HFFc6 (cell line): ENCODE measurements around the gene CNBD2. TPM values are rescaled to one million over a fixed set of nuclear protein-coding genes. Genes with fewer than 3 reads are reported as not detected.

Source experiments
- DNase-seq: peaks from one replicate; pipeline ENCODE4 v3.0.0-alpha.2; 2018
- H3K27ac Mint-ChIP-seq: 2 replicates; pipeline ENCODE4 v1.8.0; 2020; ENCODE audit warnings: mild to moderate bottlenecking, mixed read lengths
- H3K27me3 Mint-ChIP-seq: 2 replicates; pipeline ENCODE4 v1.8.0; 2021; ENCODE audit warnings: mild to moderate bottlenecking, moderate library complexity, mixed read lengths; ENCODE audit not compliant: insufficient read depth
- H3K36me3 Mint-ChIP-seq: 2 replicates; pipeline ENCODE4 v1.8.0; 2021; ENCODE audit warnings: low read depth, mixed read lengths
- H3K4me1 Mint-ChIP-seq: 2 replicates; pipeline ENCODE4 v1.8.0; 2020; ENCODE audit warnings: low read depth, mixed read lengths
- H3K4me3 Mint-ChIP-seq: 2 replicates; pipeline ENCODE4 v1.8.0; 2020; ENCODE audit warnings: mild to moderate bottlenecking, moderate library complexity, mixed read lengths
- H3K9me3 Mint-ChIP-seq: 2 replicates; pipeline ENCODE4 v1.8.0; 2020; ENCODE audit warnings: mild to moderate bottlenecking, mixed read lengths
- total RNA-seq, 6 experiments: library from RNA; stranded (reverse); fragmentation: NEBNext Ultra II Directional; extraction: Animal tissue kit (Norgen Biotek cat#: 25700); gene quantifications; 2 replicates in 1 of 6; 3 replicates in 5 of 6; pipeline ENCODE4 v1.2.3, GENCODE V29; 2021
- TF ChIP-seq, protein P1 (sequence below): fragments of 200-600 bp; sonication (generic); IDR thresholded peaks from 2 replicates; pipeline ENCODE4 v1.5.0; 2021; ENCODE audit warnings: antibody characterized with exemption, mild to moderate bottlenecking

Gene CNBD2
- total RNA-seq, 6 experiments from 2014 or later: 1.4 to 2.9 (median 2.3) TPM

DNA sequence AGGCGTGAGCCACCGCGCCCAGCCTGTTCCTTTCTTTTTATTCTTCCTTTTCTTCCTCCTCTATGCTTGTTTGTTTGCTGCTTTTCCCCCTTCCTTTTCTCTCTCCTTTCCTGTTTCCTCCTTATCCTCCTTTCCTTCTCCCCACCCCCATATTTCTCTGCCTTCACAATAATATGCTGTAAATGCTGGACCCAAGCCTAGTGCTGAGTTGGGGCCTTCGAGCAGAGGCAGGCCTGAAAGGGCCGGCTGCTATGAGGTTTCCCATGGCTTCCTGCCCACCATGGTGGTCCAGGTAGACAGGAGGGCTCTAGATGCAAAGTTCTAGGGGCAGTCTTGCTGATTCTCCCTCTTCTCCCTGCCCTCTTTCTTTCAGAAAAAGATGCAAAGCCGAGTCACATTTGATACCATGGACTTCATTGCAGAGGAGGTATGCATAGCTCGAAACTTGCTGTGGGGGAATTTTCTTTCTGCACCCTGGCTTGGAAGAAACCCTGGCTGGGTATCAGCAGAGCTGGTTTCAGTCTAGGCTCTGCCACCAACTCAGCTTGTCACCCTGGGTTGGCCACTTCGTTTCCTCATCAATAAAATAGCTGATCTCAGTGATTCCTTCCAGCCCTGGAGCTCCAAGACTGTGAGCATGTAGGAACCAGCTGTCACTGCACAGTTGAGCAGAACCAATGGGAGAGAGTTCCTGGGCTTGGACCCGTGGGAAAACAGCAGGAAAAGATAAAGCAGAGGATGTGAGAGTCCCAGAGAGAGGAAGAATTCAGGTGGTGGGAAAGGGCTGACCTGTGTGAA, 7.4 kb downstream of the CNBD2 start:
- H3K27me3 Mint-ChIP-seq: peaks cover 9% of the 10 kb centered on the region
- no peaks in the 10 kb centered on the region; the same call in 1 of the 2 replicates for H3K36me3 Mint-ChIP-seq
- DNase-seq: no peak
- H3K4me1 Mint-ChIP-seq: peaks cover 9% of the 10 kb centered on the region; the same call in 1 of the 2 replicates
- no peak overlapping the region for H3K27ac Mint-ChIP-seq
- TF ChIP-seq, protein P1, sequence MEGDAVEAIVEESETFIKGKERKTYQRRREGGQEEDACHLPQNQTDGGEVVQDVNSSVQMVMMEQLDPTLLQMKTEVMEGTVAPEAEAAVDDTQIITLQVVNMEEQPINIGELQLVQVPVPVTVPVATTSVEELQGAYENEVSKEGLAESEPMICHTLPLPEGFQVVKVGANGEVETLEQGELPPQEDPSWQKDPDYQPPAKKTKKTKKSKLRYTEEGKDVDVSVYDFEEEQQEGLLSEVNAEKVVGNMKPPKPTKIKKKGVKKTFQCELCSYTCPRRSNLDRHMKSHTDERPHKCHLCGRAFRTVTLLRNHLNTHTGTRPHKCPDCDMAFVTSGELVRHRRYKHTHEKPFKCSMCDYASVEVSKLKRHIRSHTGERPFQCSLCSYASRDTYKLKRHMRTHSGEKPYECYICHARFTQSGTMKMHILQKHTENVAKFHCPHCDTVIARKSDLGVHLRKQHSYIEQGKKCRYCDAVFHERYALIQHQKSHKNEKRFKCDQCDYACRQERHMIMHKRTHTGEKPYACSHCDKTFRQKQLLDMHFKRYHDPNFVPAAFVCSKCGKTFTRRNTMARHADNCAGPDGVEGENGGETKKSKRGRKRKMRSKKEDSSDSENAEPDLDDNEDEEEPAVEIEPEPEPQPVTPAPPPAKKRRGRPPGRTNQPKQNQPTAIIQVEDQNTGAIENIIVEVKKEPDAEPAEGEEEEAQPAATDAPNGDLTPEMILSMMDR: no peak
- H3K4me3 Mint-ChIP-seq: no peak overlapping the region
- no peaks in the 10 kb centered on the region for H3K9me3 Mint-ChIP-seq

DNA sequence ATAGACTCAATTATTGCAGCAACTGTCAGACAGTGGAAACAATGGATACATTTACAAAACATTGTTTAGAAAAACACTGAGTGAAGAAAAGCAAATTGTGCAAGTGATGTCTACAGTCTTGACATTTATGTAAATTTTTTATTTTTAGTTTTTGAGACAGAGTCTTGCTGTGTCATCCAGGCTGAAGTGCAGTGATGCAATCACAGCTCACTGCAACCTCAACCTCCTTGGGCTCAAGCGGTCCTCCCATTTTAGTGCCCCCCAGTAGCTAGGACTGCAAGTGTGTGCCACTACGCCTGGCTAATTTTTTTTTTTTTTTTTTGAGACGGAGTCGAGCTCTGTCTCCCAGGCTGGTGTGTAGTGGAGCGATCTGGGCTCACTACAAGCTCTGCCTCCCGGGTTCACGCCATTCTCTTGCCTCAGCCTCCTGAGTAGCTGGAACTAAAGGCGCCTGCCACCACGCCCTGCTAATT, 9.7 kb downstream of the CNBD2 start:
- Mint-ChIP-seq H3K4me1 (peaks cover 9% of the 10 kb centered on the region; the same call in 1 of the 2 replicates), H3K27ac (no peak overlapping the region), H3K36me3 (no peaks in the 10 kb centered on the region), H3K9me3 (no peaks in the 10 kb centered on the region), H3K27me3 (peaks cover 12% of the 10 kb centered on the region), H3K4me3 (no peak overlapping the region)
- TF ChIP-seq, protein P1: no peak
- no peak for DNase-seq

GRCh38 chr20:35979544-35979943, 11.2 kb downstream of the CNBD2 start:
- Mint-ChIP-seq H3K9me3 (no peaks in the 10 kb centered on the region), H3K27ac (no peak overlapping the region), H3K4me1 (peaks cover 14% of the 10 kb centered on the region), H3K4me3 (no peak overlapping the region), H3K36me3 (no peaks in the 10 kb centered on the region), H3K27me3 (peaks cover 17% of the 10 kb centered on the region)
- TF ChIP-seq, protein P1: no peak
- no peak for DNase-seq

DNA sequence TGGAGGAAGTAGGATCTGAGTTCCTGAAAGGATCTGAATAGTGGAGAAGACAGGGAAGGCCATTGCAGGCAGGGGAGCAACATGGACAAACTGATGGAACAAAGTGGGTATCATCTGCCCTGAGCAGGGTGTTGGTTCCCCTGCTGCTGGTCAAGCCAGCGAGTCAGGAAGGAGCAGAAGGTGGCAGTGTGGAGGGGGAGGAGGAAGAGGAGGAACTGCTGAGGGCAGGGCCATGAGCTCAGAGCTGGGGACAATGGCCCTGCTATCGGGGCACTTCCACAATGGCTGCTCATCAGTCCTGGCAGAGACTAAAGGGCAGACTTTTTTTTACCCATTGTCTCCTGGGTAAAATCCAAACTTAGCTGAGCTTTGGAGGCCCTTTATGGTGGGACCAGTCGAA, 13.6 kb downstream of the CNBD2 start:
- Mint-ChIP-seq H3K4me1 (peaks cover 10% of the 10 kb centered on the region), H3K4me3 (no peak overlapping the region), H3K27ac (no peak overlapping the region), H3K9me3 (no peaks in the 10 kb centered on the region), H3K27me3 (peaks cover 19% of the 10 kb centered on the region), H3K36me3 (no peaks in the 10 kb centered on the region)
- TF ChIP-seq, protein P1: no peak
- no peak for DNase-seq

DNA sequence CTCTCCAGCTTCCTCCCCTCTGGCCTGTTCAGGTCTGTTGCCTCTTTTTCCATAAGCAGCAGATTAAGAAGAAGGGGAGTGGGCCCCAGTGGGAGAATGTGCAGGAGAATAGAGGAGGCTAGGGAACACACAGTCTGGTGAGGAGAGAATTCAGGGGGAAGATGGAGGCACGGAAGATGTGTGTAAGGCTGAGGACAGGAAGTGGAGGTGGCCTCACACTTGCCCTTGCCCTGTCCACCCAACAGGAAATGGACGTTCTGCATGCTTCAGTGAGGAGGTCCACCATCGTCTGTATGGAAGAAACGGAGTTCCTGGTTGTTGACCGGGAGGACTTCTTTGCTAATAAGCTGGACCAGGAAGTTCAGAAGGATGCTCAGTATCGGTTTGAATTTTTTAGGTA, 16.0 kb downstream of the CNBD2 start:
- DNase-seq: no peak
- Mint-ChIP-seq H3K4me1 (peaks cover 18% of the 10 kb centered on the region), H3K9me3 (no peaks in the 10 kb centered on the region), H3K4me3 (no peak overlapping the region), H3K27me3 (peaks cover 23% of the 10 kb centered on the region), H3K27ac (no peak overlapping the region), H3K36me3 (no peaks in the 10 kb centered on the region)
- TF ChIP-seq, protein P1: no peak
